Neural cell (in vitro differentiated cells): Measurements from ENCODE around the gene ANKS1A. TPM values are rescaled to one million over a fixed set of nuclear protein-coding genes. Genes with fewer than 3 reads are reported as not detected.

Experiments used
- H2AFZ ChIP-seq: fragments of 200-600, 300-800 bp; sonication (generic), shearing (Covaris generic); 2 replicates; pipeline ENCODE4 v1.6.0; 2014; ENCODE audit warnings: low read depth, mild to moderate bottlenecking, antibody characterized with exemption, low read length, moderate library complexity
- H3F3A ChIP-seq: fragments of 200-600 bp; shearing (Covaris generic); 2 replicates; pipeline ENCODE4 v1.6.1; 2016; ENCODE audit warnings: mild to moderate bottlenecking, moderate library complexity, mixed read lengths, antibody characterized with exemption, low read length; ENCODE audit not compliant: insufficient read depth, poor library complexity, severe bottlenecking
- H3K27ac ChIP-seq: fragments of 200-600, 300-800 bp; sonication (generic), shearing (Covaris generic); 2 replicates; pipeline ENCODE4 v1.5.1; 2014; ENCODE audit warnings: mild to moderate bottlenecking, low read length, moderate library complexity
- H3K27me3 ChIP-seq: fragments of 300-800, 200-600 bp; sonication (generic), shearing (Covaris generic); 2 replicates; pipeline ENCODE4 v1.6.0; 2014; ENCODE audit warnings: mild to moderate bottlenecking, low read depth, low read length, moderate library complexity; ENCODE audit not compliant: insufficient read depth
- H3K36me3 ChIP-seq: fragments of 300-800, 200-600 bp; sonication (generic), shearing (Covaris generic); 2 replicates; pipeline ENCODE4 v1.5.1; 2014; ENCODE audit warnings: mild to moderate bottlenecking, antibody characterized with exemption, low read length, moderate library complexity; ENCODE audit not compliant: insufficient read depth
- H3K4me2 ChIP-seq: fragments of 300-800, 200-600 bp; sonication (generic), shearing (Covaris generic); 2 replicates; pipeline ENCODE4 v1.6.0; 2014; ENCODE audit warnings: mild to moderate bottlenecking, low read length
- H3K4me3 ChIP-seq: fragments of 300-800, 200-600 bp; sonication (generic), shearing (Covaris generic); 2 replicates; pipeline ENCODE4 v1.5.1; 2014; ENCODE audit warnings: mild to moderate bottlenecking, low read length, moderate library complexity
- H3K79me2 ChIP-seq: fragments of 200-600 bp; shearing (Covaris generic); replicated peaks from 2 replicates; pipeline ENCODE4 v1.6.0; 2014; ENCODE audit warnings: mild to moderate bottlenecking, low read length, moderate library complexity; ENCODE audit not compliant: insufficient read depth
- H3K9ac ChIP-seq: fragments of 300-800, 200-600 bp; sonication (generic), shearing (Covaris generic); 2 replicates; pipeline ENCODE4 v1.6.1; 2016; ENCODE audit warnings: mild to moderate bottlenecking, low read length, mixed read lengths
- H3K9me2 ChIP-seq: fragments of 200-600 bp; shearing (Covaris generic); 2 replicates; pipeline ENCODE4 v1.6.1; 2016; ENCODE audit warnings: mild to moderate bottlenecking, low read length, mixed read lengths; ENCODE audit not compliant: insufficient read depth
- H3K9me3 ChIP-seq: fragments of 200-600, 300-800 bp; sonication (generic), shearing (Covaris generic); 2 replicates; pipeline ENCODE4 v1.6.1; 2016; ENCODE audit warnings: mild to moderate bottlenecking, mixed run types, low read length, moderate library complexity, mixed read lengths
- H4K20me1 ChIP-seq: fragments of 200-600 bp; shearing (Covaris generic); 2 replicates; pipeline ENCODE4 v1.6.1; 2016; ENCODE audit warnings: mild to moderate bottlenecking, mixed run types; ENCODE audit not compliant: insufficient read depth
- EP300 ChIP-seq: fragments of 450-650 bp; conservative IDR thresholded peaks from 2 replicates; pipeline ENCODE4 v1.6.1; 2014; ENCODE audit warnings: antibody characterized with exemption, mild to moderate bottlenecking, moderate library complexity; ENCODE audit not compliant: poor library complexity, severe bottlenecking
- EZH2 ChIP-seq: fragments of 200-600, 300-800 bp; shearing (Covaris generic), sonication (generic); IDR thresholded peaks from 2 replicates; pipeline ENCODE4 v1.6.1; 2014; ENCODE audit warnings: antibody characterized with exemption, low read length, borderline replicate concordance, mild to moderate bottlenecking; ENCODE audit not compliant: insufficient read depth, poor library complexity, severe bottlenecking
- MXI1 ChIP-seq: fragments of 450-650 bp; conservative IDR thresholded peaks from 2 replicates; pipeline ENCODE4 v1.6.1; 2014; ENCODE audit warnings: antibody characterized with exemption, mild to moderate bottlenecking; ENCODE audit not compliant: poor library complexity, severe bottlenecking
- POLR2AphosphoS5 ChIP-seq: IDR thresholded peaks from 2 replicates; pipeline ENCODE4 v1.6.1; 2012
- RAD21 ChIP-seq: fragments of 450-650 bp; conservative IDR thresholded peaks from 2 replicates; pipeline ENCODE4 v1.6.1; 2014; ENCODE audit warnings: antibody characterized with exemption, mild to moderate bottlenecking, moderate library complexity
- SMC3 ChIP-seq: fragments of 450-650 bp; conservative IDR thresholded peaks from 2 replicates; pipeline ENCODE4 v1.6.1; 2014; ENCODE audit warnings: antibody characterized with exemption, mild to moderate bottlenecking, moderate library complexity; ENCODE audit not compliant: poor library complexity
- TAF1 ChIP-seq: IDR thresholded peaks from 2 replicates; pipeline ENCODE4 v1.6.1; 2012; ENCODE audit warnings: low read depth
- polyA plus RNA-seq: library from polyadenylated mRNA; depleted of rRNA; stranded (reverse); fragments of >200 nt; gene quantifications from 2 replicates; pipeline ENCODE4 v1.2.3, GENCODE V29; 2014
- TF ChIP-seq, protein P1 (sequence below): IDR thresholded peaks from 2 replicates; pipeline ENCODE4 v1.6.1; 2012; ENCODE audit warnings: borderline replicate concordance
- TF ChIP-seq, protein P2 (sequence below): fragments of 450-650 bp; IDR thresholded peaks from 2 replicates; pipeline ENCODE4 v1.5.1; 2014; ENCODE audit warnings: antibody characterized with exemption, mild to moderate bottlenecking, moderate library complexity; ENCODE audit not compliant: poor library complexity, severe bottlenecking

The ANKS1A gene
- polyA plus RNA-seq, 1 donor from 2014 or later: 22.6 TPM

DNA sequence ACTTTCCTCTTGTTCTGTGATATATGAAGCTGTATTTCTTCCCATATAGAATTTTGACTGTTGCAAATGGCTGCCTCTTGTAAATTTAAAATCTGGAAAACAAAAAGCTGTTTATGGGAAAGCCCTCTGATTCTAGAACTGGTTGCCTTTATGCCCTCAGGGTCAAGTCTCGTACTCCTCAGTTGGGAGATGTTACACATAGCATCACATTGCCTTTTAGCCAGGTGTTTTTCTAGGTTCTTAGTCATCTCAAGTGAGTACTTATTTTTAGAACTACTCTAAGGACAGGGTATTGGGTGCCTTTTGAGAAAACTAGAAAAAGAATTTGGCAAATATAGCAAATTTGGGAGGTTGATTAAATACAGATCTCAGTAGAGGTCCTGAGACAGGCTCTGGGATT is 58.5 kb downstream of the ANKS1A start:
- H3K79me2 ChIP-seq: no peaks in the 10 kb centered on the region
- H2AFZ ChIP-seq: no peak overlapping the region
- H3K36me3 ChIP-seq: no peaks in the 10 kb centered on the region
- H3K27me3 ChIP-seq: no peaks in the 10 kb centered on the region
- no peak overlapping the region for H3K4me3 ChIP-seq
- no peak overlapping the region for H3K27ac ChIP-seq
- TF ChIP-seq RAD21 (no peak), POLR2AphosphoS5 (no peak), EP300 (no peak), EZH2 (no peak), SMC3 (no peak), TAF1 (no peak), MXI1 (no peak)
- TF ChIP-seq, protein P1, sequence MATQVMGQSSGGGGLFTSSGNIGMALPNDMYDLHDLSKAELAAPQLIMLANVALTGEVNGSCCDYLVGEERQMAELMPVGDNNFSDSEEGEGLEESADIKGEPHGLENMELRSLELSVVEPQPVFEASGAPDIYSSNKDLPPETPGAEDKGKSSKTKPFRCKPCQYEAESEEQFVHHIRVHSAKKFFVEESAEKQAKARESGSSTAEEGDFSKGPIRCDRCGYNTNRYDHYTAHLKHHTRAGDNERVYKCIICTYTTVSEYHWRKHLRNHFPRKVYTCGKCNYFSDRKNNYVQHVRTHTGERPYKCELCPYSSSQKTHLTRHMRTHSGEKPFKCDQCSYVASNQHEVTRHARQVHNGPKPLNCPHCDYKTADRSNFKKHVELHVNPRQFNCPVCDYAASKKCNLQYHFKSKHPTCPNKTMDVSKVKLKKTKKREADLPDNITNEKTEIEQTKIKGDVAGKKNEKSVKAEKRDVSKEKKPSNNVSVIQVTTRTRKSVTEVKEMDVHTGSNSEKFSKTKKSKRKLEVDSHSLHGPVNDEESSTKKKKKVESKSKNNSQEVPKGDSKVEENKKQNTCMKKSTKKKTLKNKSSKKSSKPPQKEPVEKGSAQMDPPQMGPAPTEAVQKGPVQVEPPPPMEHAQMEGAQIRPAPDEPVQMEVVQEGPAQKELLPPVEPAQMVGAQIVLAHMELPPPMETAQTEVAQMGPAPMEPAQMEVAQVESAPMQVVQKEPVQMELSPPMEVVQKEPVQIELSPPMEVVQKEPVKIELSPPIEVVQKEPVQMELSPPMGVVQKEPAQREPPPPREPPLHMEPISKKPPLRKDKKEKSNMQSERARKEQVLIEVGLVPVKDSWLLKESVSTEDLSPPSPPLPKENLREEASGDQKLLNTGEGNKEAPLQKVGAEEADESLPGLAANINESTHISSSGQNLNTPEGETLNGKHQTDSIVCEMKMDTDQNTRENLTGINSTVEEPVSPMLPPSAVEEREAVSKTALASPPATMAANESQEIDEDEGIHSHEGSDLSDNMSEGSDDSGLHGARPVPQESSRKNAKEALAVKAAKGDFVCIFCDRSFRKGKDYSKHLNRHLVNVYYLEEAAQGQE: no peak
- TF ChIP-seq, protein P2, sequence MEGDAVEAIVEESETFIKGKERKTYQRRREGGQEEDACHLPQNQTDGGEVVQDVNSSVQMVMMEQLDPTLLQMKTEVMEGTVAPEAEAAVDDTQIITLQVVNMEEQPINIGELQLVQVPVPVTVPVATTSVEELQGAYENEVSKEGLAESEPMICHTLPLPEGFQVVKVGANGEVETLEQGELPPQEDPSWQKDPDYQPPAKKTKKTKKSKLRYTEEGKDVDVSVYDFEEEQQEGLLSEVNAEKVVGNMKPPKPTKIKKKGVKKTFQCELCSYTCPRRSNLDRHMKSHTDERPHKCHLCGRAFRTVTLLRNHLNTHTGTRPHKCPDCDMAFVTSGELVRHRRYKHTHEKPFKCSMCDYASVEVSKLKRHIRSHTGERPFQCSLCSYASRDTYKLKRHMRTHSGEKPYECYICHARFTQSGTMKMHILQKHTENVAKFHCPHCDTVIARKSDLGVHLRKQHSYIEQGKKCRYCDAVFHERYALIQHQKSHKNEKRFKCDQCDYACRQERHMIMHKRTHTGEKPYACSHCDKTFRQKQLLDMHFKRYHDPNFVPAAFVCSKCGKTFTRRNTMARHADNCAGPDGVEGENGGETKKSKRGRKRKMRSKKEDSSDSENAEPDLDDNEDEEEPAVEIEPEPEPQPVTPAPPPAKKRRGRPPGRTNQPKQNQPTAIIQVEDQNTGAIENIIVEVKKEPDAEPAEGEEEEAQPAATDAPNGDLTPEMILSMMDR: no peak
- H3K9ac ChIP-seq: no peak overlapping the region
- H4K20me1 ChIP-seq: no peaks in the 10 kb centered on the region
- H3K9me2 ChIP-seq: no peaks in the 10 kb centered on the region
- H3K9me3 ChIP-seq: no peaks in the 10 kb centered on the region
- no peak overlapping the region for H3K4me2 ChIP-seq
- H3F3A ChIP-seq: peaks cover 5% of the 10 kb centered on the region

DNA sequence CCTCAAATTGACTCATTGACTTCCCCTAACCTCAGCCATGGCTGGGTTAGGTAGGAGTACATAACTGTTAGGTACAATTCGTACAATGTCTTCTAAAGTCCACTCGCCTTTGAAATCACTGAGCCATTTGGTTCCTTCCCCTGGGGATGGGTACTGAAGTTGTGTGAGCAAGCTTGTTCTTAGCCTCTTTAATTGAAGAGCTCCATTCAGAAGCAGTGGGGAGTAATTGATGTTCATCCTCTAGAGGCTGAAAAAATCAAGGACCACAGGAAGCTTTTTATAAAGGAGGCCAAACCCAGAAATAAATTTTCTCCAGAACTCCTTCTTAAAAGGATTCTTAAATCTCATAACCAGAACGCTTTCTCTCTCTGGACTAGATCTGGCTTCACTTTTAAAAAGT is 60.6 kb downstream of the ANKS1A start:
- Histone ChIP-seq H2AFZ (no peak overlapping the region), H3K27me3 (no peaks in the 10 kb centered on the region), H3K4me2 (no peak overlapping the region), H3K27ac (no peak overlapping the region), H3K79me2 (no peaks in the 10 kb centered on the region), H3K9me2 (no peaks in the 10 kb centered on the region), H3K36me3 (no peaks in the 10 kb centered on the region), H4K20me1 (no peaks in the 10 kb centered on the region), H3F3A (peaks cover 5% of the 10 kb centered on the region), H3K4me3 (no peak overlapping the region), H3K9ac (no peak overlapping the region), H3K9me3 (no peaks in the 10 kb centered on the region)
- TF ChIP-seq TAF1 (no peak), SMC3 (no peak), EZH2 (no peak), RAD21 (no peak), POLR2AphosphoS5 (no peak), MXI1 (no peak), EP300 (no peak)
- TF ChIP-seq, protein P2: no peak
- TF ChIP-seq, protein P1: no peak
